Tibial nerve (tissue), 4 donors: ENCODE measurements around the gene SUSD4. TPM values are rescaled to one million over a fixed set of nuclear protein-coding genes. Genes with fewer than 3 reads are reported as not detected.

Experiments
- DNase-seq, 2 donors: peaks; one replicate each; pipeline ENCODE4 v3.0.0-alpha.2; 2019; ENCODE audit warnings: low spot score in 2 of 2
- H3K27ac ChIP-seq, 4 donors: fragments of 200-600 bp; sonication (generic) in 3 of 4; one replicate each; pipeline ENCODE4 v1.5.1; 2017 to 2019; ENCODE audit warnings: mild to moderate bottlenecking in 1 of 4
- H3K27me3 ChIP-seq, 2 donors: fragments of 200-600 bp; sonication (generic) in 1 of 2; one replicate each; pipeline versions ENCODE4 v1.5.1 to v1.6.0; 2017 to 2019
- H3K36me3 ChIP-seq, 3 donors: fragments of 200-600 bp; sonication (generic); one replicate each; pipeline ENCODE4 v1.5.1; 2018 to 2019
- H3K4me1 ChIP-seq, 4 donors: fragments of 200-600 bp; sonication (generic) in 3 of 4; one replicate each; pipeline ENCODE4 v1.5.1; 2017 to 2019
- H3K4me3 ChIP-seq, 4 donors: fragments of 200-600 bp; sonication (generic) in 3 of 4; one replicate each; pipeline ENCODE4 v1.5.1; 2017 to 2019; ENCODE audit warnings: mild to moderate bottlenecking in 1 of 4, moderate library complexity in 1 of 4
- H3K9me3 ChIP-seq, 4 donors: fragments of 200-600 bp; sonication (generic) in 3 of 4; one replicate each; pipeline ENCODE4 v1.5.1; 2017 to 2019
- EP300 ChIP-seq, 2 donors: sonication (generic); formaldehyde crosslinking; IDR thresholded peaks; one replicate each; pipeline ENCODE4 v1.6.1; 2017; ENCODE audit warnings: antibody characterized with exemption in 2 of 2, mild to moderate bottlenecking in 1 of 2
- POLR2A ChIP-seq, 2 donors: fragments of 450-650 bp; IDR thresholded peaks; one replicate each; pipeline ENCODE4 v1.6.1; 2017; ENCODE audit warnings: antibody characterized with exemption in 2 of 2, mild to moderate bottlenecking in 2 of 2, moderate library complexity in 2 of 2
- WGBS, 2 donors: methylation state at CpG; one replicate each; pipeline ENCODE4 v1.1.5; 2018; 5-methylcytosine and 5-hydroxymethylcytosine counted together
- total RNA-seq, 4 donors: library from RNA; depleted of rRNA; stranded (reverse); fragments of >200 nt; gene quantifications; one replicate each; pipeline ENCODE4 v1.1.0, GENCODE V29; 2016
- TF ChIP-seq, protein P1 (sequence below), 5 experiments: fragments of 200-600 bp in 3 of 5; fragments of 450-650 bp in 2 of 5; sonication (generic) in 3 of 5; IDR thresholded peaks; one replicate each; pipeline ENCODE4 v1.5.1; 2016 to 2019; ENCODE audit warnings: antibody characterized with exemption in 5 of 5, mild to moderate bottlenecking in 3 of 5, moderate library complexity in 2 of 5

Gene SUSD4
- total RNA-seq, 4 donors from 2014 or later: not detected

DNA sequence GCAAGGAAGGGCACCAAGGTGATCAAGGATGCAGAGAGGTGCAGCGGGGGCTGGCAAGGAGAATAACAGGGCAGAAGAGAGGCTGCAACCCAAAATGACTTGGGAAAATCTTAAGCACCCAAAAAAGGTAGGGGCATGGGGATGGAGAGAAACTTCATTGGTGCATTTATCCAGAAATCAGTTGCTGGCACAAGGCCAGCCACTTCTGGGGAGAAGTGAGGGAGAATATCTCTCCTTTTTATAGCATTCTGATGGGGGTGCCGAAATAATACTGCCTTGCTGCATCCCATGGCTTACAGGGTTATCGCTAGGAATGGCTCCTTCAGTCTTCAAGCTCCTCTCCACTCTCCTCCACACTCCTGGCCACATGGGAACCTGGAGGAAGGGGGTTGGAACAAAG lies 47.9 kb downstream of the SUSD4 start:
- Histone ChIP-seq H3K4me1 (no peaks in the 10 kb centered on the region), H3K27me3 (no peaks in the 10 kb centered on the region), H3K4me3 (no peak overlapping the region), H3K27ac (no peak overlapping the region), H3K9me3 (no peaks in the 10 kb centered on the region), H3K36me3 (no peaks in the 10 kb centered on the region)
- no peak for DNase-seq
- 93% methylated on average over 3 of the region's 3 CpGs for WGBS, 2 donors
- TF ChIP-seq EP300 (IDR thresholded peaks at IDR 0.05): no peak

DNA sequence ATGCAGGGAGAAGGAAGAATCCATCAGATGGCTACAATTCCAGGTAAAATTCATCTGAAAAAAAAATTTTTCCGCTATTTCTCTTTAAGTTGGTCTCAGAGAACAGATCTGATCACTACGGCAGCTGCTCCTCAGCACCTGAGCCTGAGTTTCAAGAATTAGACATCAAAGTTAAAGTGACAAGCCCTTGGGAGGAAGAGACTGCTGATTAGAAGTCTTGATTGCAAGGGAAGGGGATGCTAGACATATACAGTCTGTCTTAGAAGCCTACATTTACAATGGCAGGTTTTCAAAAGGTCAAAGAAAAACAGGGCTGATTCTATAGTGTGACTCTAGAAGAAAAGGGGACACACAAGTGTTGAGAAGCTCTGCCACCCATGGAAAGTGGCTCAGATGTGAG lies 48.3 kb downstream of the SUSD4 start:
- no peak for DNase-seq
- Histone ChIP-seq H3K4me1 (no peaks in the 10 kb centered on the region), H3K4me3 (no peak overlapping the region), H3K27ac (no peak overlapping the region), H3K36me3 (no peaks in the 10 kb centered on the region), H3K27me3 (no peaks in the 10 kb centered on the region), H3K9me3 (no peaks in the 10 kb centered on the region)
- WGBS, 2 donors: 60 to 68% methylated on average over 2 of the region's 2 CpGs
- TF ChIP-seq, protein P1, sequence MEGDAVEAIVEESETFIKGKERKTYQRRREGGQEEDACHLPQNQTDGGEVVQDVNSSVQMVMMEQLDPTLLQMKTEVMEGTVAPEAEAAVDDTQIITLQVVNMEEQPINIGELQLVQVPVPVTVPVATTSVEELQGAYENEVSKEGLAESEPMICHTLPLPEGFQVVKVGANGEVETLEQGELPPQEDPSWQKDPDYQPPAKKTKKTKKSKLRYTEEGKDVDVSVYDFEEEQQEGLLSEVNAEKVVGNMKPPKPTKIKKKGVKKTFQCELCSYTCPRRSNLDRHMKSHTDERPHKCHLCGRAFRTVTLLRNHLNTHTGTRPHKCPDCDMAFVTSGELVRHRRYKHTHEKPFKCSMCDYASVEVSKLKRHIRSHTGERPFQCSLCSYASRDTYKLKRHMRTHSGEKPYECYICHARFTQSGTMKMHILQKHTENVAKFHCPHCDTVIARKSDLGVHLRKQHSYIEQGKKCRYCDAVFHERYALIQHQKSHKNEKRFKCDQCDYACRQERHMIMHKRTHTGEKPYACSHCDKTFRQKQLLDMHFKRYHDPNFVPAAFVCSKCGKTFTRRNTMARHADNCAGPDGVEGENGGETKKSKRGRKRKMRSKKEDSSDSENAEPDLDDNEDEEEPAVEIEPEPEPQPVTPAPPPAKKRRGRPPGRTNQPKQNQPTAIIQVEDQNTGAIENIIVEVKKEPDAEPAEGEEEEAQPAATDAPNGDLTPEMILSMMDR (IDR thresholded peaks at IDR 0.05): no peak
- TF ChIP-seq EP300 (IDR thresholded peaks at IDR 0.05) (no peak), POLR2A (IDR thresholded peaks at IDR 0.05) (no peak)

DNA sequence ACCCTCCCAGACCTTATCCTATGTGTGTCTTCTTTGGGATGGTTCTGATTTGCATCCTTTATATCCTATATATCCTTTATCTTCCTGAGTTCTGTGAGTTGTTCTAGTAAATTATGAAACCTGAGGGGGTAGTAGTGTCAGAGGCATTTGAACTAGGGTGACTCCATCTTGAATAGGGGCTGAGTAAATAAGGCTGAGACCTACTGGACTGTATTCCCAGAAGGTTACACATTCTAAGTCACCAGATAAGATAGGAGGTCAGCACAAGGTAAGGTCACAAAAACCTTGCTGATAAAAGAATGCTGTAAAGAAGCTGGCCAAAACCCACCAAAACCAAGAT lies 50.6 kb downstream of the SUSD4 start:
- H3K9me3 ChIP-seq: no peaks in the 10 kb centered on the region
- TF ChIP-seq EP300 (IDR thresholded peaks at IDR 0.05) (no peak), POLR2A (IDR thresholded peaks at IDR 0.05) (no peak)
- H3K27ac ChIP-seq: no peak overlapping the region
- H3K27me3 ChIP-seq: no peaks in the 10 kb centered on the region
- no peaks in the 10 kb centered on the region for H3K4me1 ChIP-seq
- no peak overlapping the region for H3K4me3 ChIP-seq
- DNase-seq: no peak
- no peaks in the 10 kb centered on the region for H3K36me3 ChIP-seq

DNA sequence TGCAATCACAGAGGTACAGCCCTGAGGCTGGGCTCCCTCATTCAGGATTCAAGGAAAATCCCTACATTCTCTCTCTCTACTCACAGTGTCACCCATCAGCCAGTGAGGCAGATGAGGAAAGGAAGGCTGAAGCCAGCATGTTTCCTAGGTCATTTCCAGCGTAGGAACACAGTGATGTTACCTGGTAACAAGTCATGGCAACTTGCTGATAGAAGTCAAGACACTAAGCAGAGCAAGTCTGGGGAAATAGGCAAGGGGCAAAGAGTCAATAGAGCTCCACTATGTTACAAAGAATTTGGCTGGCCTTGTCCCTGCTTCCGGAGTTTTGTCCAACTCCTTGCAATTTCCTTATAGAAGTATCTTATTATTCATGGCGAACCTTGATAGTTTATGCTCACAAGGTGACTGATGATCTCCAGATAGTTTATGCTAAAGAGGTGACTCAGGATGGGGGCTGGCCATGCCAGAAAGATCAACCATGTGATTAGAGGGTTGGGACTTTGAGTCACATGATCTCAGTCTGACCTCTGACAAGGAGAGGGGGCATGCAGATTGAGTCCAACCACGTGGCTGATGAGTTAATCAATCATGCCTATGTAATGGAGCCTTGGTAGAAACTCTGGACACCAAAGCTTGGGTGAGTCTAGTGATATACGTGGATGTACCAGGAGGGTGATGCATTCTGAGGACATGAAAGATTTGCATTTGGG lies 51.1 kb downstream of the SUSD4 start:
- no peaks in the 10 kb centered on the region for H3K36me3 ChIP-seq
- WGBS, 2 donors: 57 to 65% methylated on average over 5 of the region's 5 CpGs
- no peaks in the 10 kb centered on the region for H3K4me1 ChIP-seq
- no peak overlapping the region for H3K27ac ChIP-seq
- DNase-seq: no peak
- no peaks in the 10 kb centered on the region for H3K9me3 ChIP-seq
- H3K27me3 ChIP-seq: no peaks in the 10 kb centered on the region
- H3K4me3 ChIP-seq: no peak overlapping the region
- TF ChIP-seq, protein P1 (IDR thresholded peaks at IDR 0.05): no peak
- TF ChIP-seq EP300 (IDR thresholded peaks at IDR 0.05) (no peak), POLR2A (IDR thresholded peaks at IDR 0.05) (no peak)

DNA sequence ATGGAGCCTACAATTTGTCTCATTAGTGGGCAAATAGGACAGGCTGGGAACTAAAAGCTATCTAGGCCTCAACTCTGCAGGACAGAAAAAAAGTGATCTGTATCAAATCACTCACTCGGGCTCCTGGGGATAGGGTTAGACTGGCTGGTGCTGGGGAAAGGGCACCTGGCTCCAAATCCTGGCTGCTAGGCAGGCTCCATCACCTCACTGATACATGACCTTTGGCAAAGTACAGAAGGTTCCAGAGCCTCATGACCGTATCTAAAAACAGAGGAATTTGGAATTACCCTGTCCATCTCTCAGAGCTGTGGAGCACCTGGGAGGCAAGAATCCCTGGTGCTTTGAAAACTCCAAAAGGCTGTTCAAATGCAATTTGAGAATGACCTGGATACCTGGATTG lies 51.7 kb downstream of the SUSD4 start:
- Histone ChIP-seq H3K4me1 (no peaks in the 10 kb centered on the region), H3K4me3 (no peak overlapping the region), H3K27ac (no peak overlapping the region), H3K36me3 (no peaks in the 10 kb centered on the region), H3K27me3 (no peaks in the 10 kb centered on the region), H3K9me3 (no peaks in the 10 kb centered on the region)
- no peak for DNase-seq
- WGBS, 2 donors: 78 to 80% methylated on average over 2 of the region's 2 CpGs
- TF ChIP-seq, protein P1 (IDR thresholded peaks at IDR 0.05): no peak
- TF ChIP-seq POLR2A (IDR thresholded peaks at IDR 0.05) (no peak), EP300 (IDR thresholded peaks at IDR 0.05) (no peak)

DNA sequence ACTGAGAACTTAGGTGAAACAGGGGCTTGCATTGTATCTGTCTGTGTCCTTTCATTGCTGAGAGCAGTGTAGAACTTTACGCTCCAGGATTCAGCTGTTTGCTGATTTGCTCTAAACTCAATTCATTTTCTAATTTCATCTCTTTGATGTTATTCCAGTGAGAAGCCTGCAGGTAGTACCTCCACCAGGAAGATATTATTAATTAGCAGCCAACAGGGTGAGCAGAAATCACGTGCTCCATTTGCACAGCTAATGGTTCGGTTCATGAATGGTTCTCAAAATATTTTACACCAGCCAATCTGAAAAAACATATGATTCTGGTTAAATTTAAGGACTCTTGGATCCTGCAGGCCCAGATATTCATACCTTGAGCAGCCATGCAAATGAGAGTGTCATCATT lies 52.1 kb downstream of the SUSD4 start:
- TF ChIP-seq EP300 (IDR thresholded peaks at IDR 0.05): no peak
- no peak for TF ChIP-seq POLR2A (IDR thresholded peaks at IDR 0.05)
- TF ChIP-seq, protein P1 (IDR thresholded peaks at IDR 0.05): no peak
- Histone ChIP-seq H3K27me3 (no peaks in the 10 kb centered on the region), H3K36me3 (no peaks in the 10 kb centered on the region), H3K4me1 (no peaks in the 10 kb centered on the region), H3K27ac (no peak overlapping the region), H3K9me3 (no peaks in the 10 kb centered on the region), H3K4me3 (no peak overlapping the region)
- no peak for DNase-seq
- 71 to 80% methylated on average over 3 of the region's 3 CpGs for WGBS, 2 donors
